B cell (primary cell): ENCODE results near the gene GBA3. TPM values are rescaled to one million over a fixed set of nuclear protein-coding genes. Genes with fewer than 3 reads are reported as not detected.

Source experiments
- ATAC-seq: fragments of 200-7000 bp; cut with Tn5 transposase; one replicate; pipeline ENCODE4 v1.10.0; 2021; ENCODE audit warnings: low read depth, mild to moderate bottlenecking, moderate number of reproducible peaks, moderate library complexity
- CTCF ChIA-PET: fragments of 350-600 bp; sonication (Branson Sonifier 250); formaldehyde crosslinking; loops from one replicate; lab custom pipeline; 2021; ENCODE audit warnings: antibody characterized with exemption, inconsistent platforms; lab: Charles Lee
- POLR2A ChIA-PET: fragments of 350-600 bp; sonication (Branson Sonifier 250); formaldehyde crosslinking; loops from one replicate; lab custom pipeline; 2021; ENCODE audit warnings: antibody characterized with exemption; lab: Charles Lee
- DNase-seq: peaks from one replicate; pipeline ENCODE4 v3.0.0; 2013
- H2AFZ ChIP-seq: 2 replicates; pipeline ENCODE4 v1.6.1; 2012; ENCODE audit warnings: mild to moderate bottlenecking, low read depth, low read length; ENCODE audit not compliant: insufficient read depth, poor library complexity, severe bottlenecking
- H3K27ac ChIP-seq, 2 donors: 1 replicate in 1 of 2; 2 replicates in 1 of 2; pipeline ENCODE4 v1.5.1; 2012 to 2013; ENCODE audit warnings: low read length in 2 of 2, mild to moderate bottlenecking in 2 of 2, moderate library complexity in 1 of 2
- H3K27me3 ChIP-seq, 4 experiments: fragments of 200-600 bp in 1 of 4; sonication (generic) in 1 of 4; replicated peaks in 1 of 4; 1 replicate in 2 of 4; 2 replicates in 2 of 4; pipeline versions ENCODE4 v1.6.1 to v1.7.0; 2013 to 2016; ENCODE audit warnings: low read length in 3 of 4, mild to moderate bottlenecking in 2 of 4, mixed read lengths in 1 of 4, moderate library complexity in 1 of 4; ENCODE audit not compliant: insufficient read depth in 4 of 4, control insufficient read depth in 3 of 4; ENCODE audit errors: control extremely low read depth in 1 of 4
- H3K36me3 ChIP-seq, 2 experiments: replicated peaks in 1 of 2; 1 replicate in 1 of 2; 2 replicates in 1 of 2; pipeline versions ENCODE4 v1.6.1 to v1.7.1; 2013; ENCODE audit warnings: low read length in 1 of 2; ENCODE audit not compliant: insufficient read depth in 2 of 2, control insufficient read depth in 1 of 2; ENCODE audit errors: control extremely low read depth in 1 of 2, extremely low read depth in 1 of 2
- H3K4me1 ChIP-seq, 2 donors: fragments of 200-600 bp in 1 of 2; sonication (generic) in 1 of 2; 1 replicate in 1 of 2; 2 replicates in 1 of 2; pipeline versions ENCODE4 v1.5.1 to v1.6.1; 2013 to 2017; ENCODE audit warnings: low read length in 2 of 2; ENCODE audit not compliant: control insufficient read depth in 2 of 2, insufficient read depth in 2 of 2
- H3K4me2 ChIP-seq: replicated peaks from 2 replicates; pipeline ENCODE3; 2012; ENCODE audit warnings: mild to moderate bottlenecking, low read depth, low read length; ENCODE audit not compliant: poor library complexity, severe bottlenecking
- H3K4me3 ChIP-seq, 5 experiments: fragments of 200-600 bp in 1 of 5; sonication (generic) in 1 of 5; 1 replicate in 3 of 5; 2 replicates in 2 of 5; pipeline versions ENCODE4 v1.5.1 to v1.7.0; 2011 to 2016; ENCODE audit warnings: low read length in 4 of 5, mild to moderate bottlenecking in 4 of 5, low read depth in 2 of 5, control low read depth in 1 of 5, moderate library complexity in 1 of 5; ENCODE audit not compliant: insufficient read depth in 1 of 5; ENCODE audit errors: control extremely low read depth in 1 of 5, extremely low read depth in 1 of 5
- H3K79me2 ChIP-seq: fragments of 200-600 bp; sonication (generic); one replicate; pipeline ENCODE4 v1.6.0; 2016; ENCODE audit warnings: low read length; ENCODE audit not compliant: control insufficient read depth, insufficient read depth
- H3K9ac ChIP-seq: fragments of 200-600 bp; sonication (generic); 2 replicates; pipeline ENCODE4 v1.6.1; 2017; ENCODE audit warnings: mild to moderate bottlenecking, low read length, moderate library complexity
- H3K9me3 ChIP-seq, 3 donors: one replicate each; pipeline versions ENCODE4 v1.6.1 to v1.7.1; 2013; ENCODE audit warnings: low read length in 2 of 3; ENCODE audit not compliant: control insufficient read depth in 2 of 3, insufficient read depth in 1 of 3; ENCODE audit errors: control extremely low read depth in 1 of 3
- H4K20me1 ChIP-seq: 2 replicates; pipeline ENCODE4 v1.6.0; 2012; ENCODE audit warnings: mild to moderate bottlenecking, low read length; ENCODE audit not compliant: insufficient read depth, control insufficient read depth, poor library complexity, severe bottlenecking
- H3K27ac Mint-ChIP-seq: one replicate; pipeline ENCODE4 v1.8.0; 2021; ENCODE audit warnings: mixed read lengths
- H3K27me3 Mint-ChIP-seq: one replicate; pipeline ENCODE4 v1.8.0; 2021; ENCODE audit warnings: mixed read lengths
- H3K4me1 Mint-ChIP-seq: one replicate; pipeline ENCODE4 v1.8.0; 2021; ENCODE audit warnings: mixed read lengths
- H3K4me3 Mint-ChIP-seq: one replicate; pipeline ENCODE4 v1.8.0; 2021; ENCODE audit warnings: mixed read lengths
- H3K9me3 Mint-ChIP-seq: one replicate; pipeline ENCODE4 v1.8.0; 2022; ENCODE audit warnings: mixed read lengths; ENCODE audit not compliant: insufficient read depth
- EZH2 ChIP-seq: IDR thresholded peaks from 2 replicates; pipeline ENCODE4 v1.6.1; 2012; ENCODE audit warnings: borderline replicate concordance, low read depth, mild to moderate bottlenecking, moderate library complexity, low read length; ENCODE audit not compliant: insufficient read depth, poor library complexity, severe bottlenecking
- WGBS: methylation state at CpG from one replicate; pipeline ENCODE4 v1.1.5; 2013; ENCODE audit warnings: missing lambda C conversion rate; ENCODE audit not compliant: insufficient coverage; 5-methylcytosine and 5-hydroxymethylcytosine counted together
- intact Hi-C: fragments of 100-400 bp; cut with micrococcal nuclease; formaldehyde crosslinking; loops from one replicate; pipeline ENCODE4 v1.10.0; 2022
- polyA plus RNA-seq: library from polyadenylated mRNA; depleted of rRNA; stranded (reverse); fragments of >200 nt; gene quantifications from 2 replicates; pipeline ENCODE4 v1.2.3, GENCODE V29; 2012
- total RNA-seq, 2 donors: library from RNA; stranded (reverse); fragments of 120-200 nt in 1 of 2; gene quantifications; 1 replicate in 1 of 2; 2 replicates in 1 of 2; pipeline versions ENCODE4 v1.2.3 to v1.2.4, GENCODE V29; 2013 to 2022
- TF ChIP-seq, protein P1 (sequence below): fragments of 200-600 bp; IDR thresholded peaks from one replicate; pipeline ENCODE4 v1.8.0; 2022; ENCODE audit warnings: antibody characterized with exemption, mild to moderate bottlenecking

GBA3 gene
- total and polyA plus RNA-seq, 2 donors (not counting 1 experiment from before 2014, with no cell fraction given) = not detected

DNA sequence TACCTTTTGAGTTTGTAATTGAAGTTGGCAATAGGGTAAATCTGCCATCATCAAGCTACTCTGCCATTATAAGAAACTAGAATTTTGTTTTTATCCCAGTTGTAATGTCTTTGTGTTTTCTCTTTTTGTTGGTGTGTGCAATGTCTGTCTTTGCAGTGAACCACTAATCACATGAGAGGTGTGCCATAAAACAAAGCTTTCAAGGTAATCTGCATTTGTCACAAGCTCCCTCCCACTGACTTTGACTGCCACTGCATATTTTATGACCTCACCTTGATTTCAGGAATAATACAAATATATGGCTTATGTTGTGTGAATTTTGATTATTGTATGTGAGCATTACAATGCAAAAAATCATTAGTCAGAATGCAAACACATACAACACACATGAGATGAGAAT lies 9.0 kb upstream of the GBA3 start:
- Mint-ChIP-seq H3K27me3 (no peaks in the 10 kb centered on the region), H3K4me3 (no peak overlapping the region), H3K9me3 (no peaks in the 10 kb centered on the region), H3K27ac (no peak overlapping the region), H3K4me1 (no peaks in the 10 kb centered on the region)
- POLR2A ChIA-PET = no interaction called here
- H3K9me3 ChIP-seq = no peaks in the 10 kb centered on the region
- H2AFZ ChIP-seq = no peak overlapping the region
- H3K4me3 ChIP-seq = no peak overlapping the region
- no peak overlapping the region for H3K27ac ChIP-seq
- CTCF ChIA-PET = interaction anchor here (0.9 kb wide), 1 partner anchor 10 kb away, joined by 3 read pairs; no protein-coding TSS in a partner anchor
- peaks cover 0 to 3% of the 10 kb centered on the region in 2 donors for H3K4me1 ChIP-seq
- no peak overlapping the region for H3K9ac ChIP-seq
- ATAC-seq (no peak), DNase-seq (no peak)
- no peaks in the 10 kb centered on the region for H3K79me2 ChIP-seq
- intact Hi-C loops = no loop called here
- H3K4me2 ChIP-seq = no peak overlapping the region
- H4K20me1 ChIP-seq = no peaks in the 10 kb centered on the region
- TF ChIP-seq, protein P1, sequence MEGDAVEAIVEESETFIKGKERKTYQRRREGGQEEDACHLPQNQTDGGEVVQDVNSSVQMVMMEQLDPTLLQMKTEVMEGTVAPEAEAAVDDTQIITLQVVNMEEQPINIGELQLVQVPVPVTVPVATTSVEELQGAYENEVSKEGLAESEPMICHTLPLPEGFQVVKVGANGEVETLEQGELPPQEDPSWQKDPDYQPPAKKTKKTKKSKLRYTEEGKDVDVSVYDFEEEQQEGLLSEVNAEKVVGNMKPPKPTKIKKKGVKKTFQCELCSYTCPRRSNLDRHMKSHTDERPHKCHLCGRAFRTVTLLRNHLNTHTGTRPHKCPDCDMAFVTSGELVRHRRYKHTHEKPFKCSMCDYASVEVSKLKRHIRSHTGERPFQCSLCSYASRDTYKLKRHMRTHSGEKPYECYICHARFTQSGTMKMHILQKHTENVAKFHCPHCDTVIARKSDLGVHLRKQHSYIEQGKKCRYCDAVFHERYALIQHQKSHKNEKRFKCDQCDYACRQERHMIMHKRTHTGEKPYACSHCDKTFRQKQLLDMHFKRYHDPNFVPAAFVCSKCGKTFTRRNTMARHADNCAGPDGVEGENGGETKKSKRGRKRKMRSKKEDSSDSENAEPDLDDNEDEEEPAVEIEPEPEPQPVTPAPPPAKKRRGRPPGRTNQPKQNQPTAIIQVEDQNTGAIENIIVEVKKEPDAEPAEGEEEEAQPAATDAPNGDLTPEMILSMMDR = no peak
- no peak for TF ChIP-seq EZH2
- no peaks in the 10 kb centered on the region for H3K36me3 ChIP-seq
- no peaks in the 10 kb centered on the region for H3K27me3 ChIP-seq

DNA sequence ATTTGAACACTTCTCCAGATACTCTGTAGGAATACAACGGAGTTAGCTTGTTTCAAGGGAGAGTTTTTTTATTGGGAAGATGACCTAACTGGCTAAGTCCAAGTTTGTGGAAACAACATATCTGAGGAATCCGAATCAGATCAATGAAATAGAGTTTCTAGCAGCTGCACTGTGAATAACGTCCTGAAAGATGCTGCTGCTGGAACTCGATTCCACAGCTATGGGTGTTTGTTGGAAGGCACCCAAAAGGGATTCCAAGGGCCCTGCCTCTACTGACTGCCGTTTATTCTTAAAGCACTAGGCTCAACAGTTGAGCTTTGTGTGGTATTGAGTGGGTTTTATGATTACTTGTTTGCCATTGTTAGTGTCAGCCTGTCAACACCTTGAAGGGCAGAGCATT lies 6.6 kb upstream of the GBA3 start:
- no peak overlapping the region for H2AFZ ChIP-seq
- no peak overlapping the region for H3K9ac ChIP-seq
- H3K9me3 Mint-ChIP-seq = no peaks in the 10 kb centered on the region
- no peak overlapping the region for H3K4me2 ChIP-seq
- H3K4me3 Mint-ChIP-seq = no peak overlapping the region
- no peak for DNase-seq
- H3K27me3 Mint-ChIP-seq = no peaks in the 10 kb centered on the region
- no peak overlapping the region for H3K4me3 ChIP-seq
- H3K79me2 ChIP-seq = no peaks in the 10 kb centered on the region
- no peak for ATAC-seq
- CTCF ChIA-PET = no interaction called here
- H3K27me3 ChIP-seq = no peaks in the 10 kb centered on the region
- H3K9me3 ChIP-seq = no peaks in the 10 kb centered on the region
- intact Hi-C loops = no loop called here
- no peaks in the 10 kb centered on the region for H4K20me1 ChIP-seq
- H3K4me1 ChIP-seq = no peaks in the 10 kb centered on the region
- WGBS = 80% methylated on average over 3 of the region's 5 CpGs
- POLR2A ChIA-PET = no interaction called here
- no peak for TF ChIP-seq EZH2
- TF ChIP-seq, protein P1 = no peak
- H3K27ac Mint-ChIP-seq = no peak overlapping the region
- no peaks in the 10 kb centered on the region for H3K4me1 Mint-ChIP-seq
- no peaks in the 10 kb centered on the region for H3K36me3 ChIP-seq
- H3K27ac ChIP-seq = no peak overlapping the region
